ENCODE data around the gene COBL. TPM values are rescaled to one million over a fixed set of nuclear protein-coding genes. Genes with fewer than 3 reads are reported as not detected.

COBL gene
- total and polyA plus RNA-seq, 9 of the 15 experiments (the other 6 are each of a cell fraction or from before 2014, with no cell fraction given) = 0.01 to 2.4 (median 0.09) TPM; not detected in 3

DNA sequence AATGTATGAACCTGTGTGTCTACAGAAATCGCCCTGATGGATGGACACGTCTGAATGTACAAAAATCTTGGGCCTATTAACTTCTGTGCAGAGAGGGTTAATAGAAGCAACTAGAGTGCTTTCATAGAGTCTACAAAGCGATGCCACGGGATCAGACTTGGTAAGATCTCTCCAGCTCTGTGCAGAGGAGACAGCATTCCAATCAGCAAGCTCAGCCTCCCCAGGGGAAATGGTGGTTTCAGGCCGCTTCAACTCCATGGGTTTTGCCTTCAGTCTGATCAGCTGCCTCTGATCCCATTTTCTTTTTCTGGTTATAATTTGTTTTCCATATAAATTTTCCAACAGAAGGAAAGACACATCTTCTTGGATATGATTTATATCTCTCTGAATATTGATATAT lies 35.1 kb upstream of the COBL start:
- Histone ChIP-seq H3K9ac (ENCODE audit: insufficient read depth in 1 of 2, low read depth in 2 of 2, low read length in 2 of 2) (no peak overlapping the region), H3K9me1 (ENCODE audit: control insufficient read depth, insufficient read depth, low read length) (no peaks in the 10 kb centered on the region), H4K20me1 (replicated peaks; ENCODE audit: control insufficient read depth, insufficient read depth, low read length) (no peaks in the 10 kb centered on the region), H3K4me2 (ENCODE audit: insufficient read depth, low read length) (no peak overlapping the region), H3K27me3 (ENCODE audit: control insufficient read depth in 2 of 2, insufficient read depth in 2 of 2, low read length in 2 of 2) (peaks cover 10 to 34% of the 10 kb centered on the region in 2 experiments; a peak in 3 of 5 replicates), H2AFZ (ENCODE audit: low read depth, low read length) (no peak overlapping the region), H3K36me3 (ENCODE audit: control insufficient read depth, insufficient read depth, low read length) (no peaks in the 10 kb centered on the region), H3K79me2 (ENCODE audit: control insufficient read depth, insufficient read depth, low read length) (no peaks in the 10 kb centered on the region), H3K4me3 (no peak overlapping the region), H3K4me1 (replicated peaks in 1 of 2; ENCODE audit: control insufficient read depth in 2 of 2, insufficient read depth in 2 of 2, low read length in 2 of 2) (no peaks in the 10 kb centered on the region), H3K27ac (ENCODE audit: extremely low read depth, low read depth, low read length) (no peak overlapping the region), H3K9me3 (replicated peaks; ENCODE audit: control insufficient read depth, insufficient read depth, low read depth, low read length) (no peaks in the 10 kb centered on the region)
- no peak for FAIRE-seq
- in situ Hi-C loops (cut with MboI) = loop anchor here (25.0 kb wide), 1 partner anchor 1214 kb away; no protein-coding TSS in a partner anchor
- no peak for DNase-seq (ENCODE audit: extremely low read depth in 1 of 4, low spot score in 3 of 4)
- ChIA-PET POLR2A (no interaction called here), CTCF (ENCODE audit: low intra/inter-chr PET ratio) (no interaction called here)
- intact Hi-C loops (cut with micrococcal nuclease) = no loop called here
- no peak for ATAC-seq
- no TSS peak for BruUV-seq (replicated peaks)
- TF ChIP-seq SMARCA5 (IDR thresholded peaks at IDR 0.05) = no peak
- no peak for TF ChIP-seq NRF1 (conservative IDR thresholded peaks at IDR 0.05 in 1 of 2, IDR thresholded peaks at IDR 0.05 in 1 of 2)
- TF ChIP-seq TRIM24 (IDR thresholded peaks at IDR 0.05) = no peak
- TF ChIP-seq SMARCB1 (IDR thresholded peaks at IDR 0.05; ENCODE audit: insufficient read length, low read depth) = no peak
- no peak for TF ChIP-seq TEAD1 (CRISPR knock-in tag; IDR thresholded peaks at IDR 0.05)
- TF ChIP-seq ZNF124 (CRISPR knock-in tag; IDR thresholded peaks at IDR 0.05) = no peak
- TF ChIP-seq, protein P1, sequence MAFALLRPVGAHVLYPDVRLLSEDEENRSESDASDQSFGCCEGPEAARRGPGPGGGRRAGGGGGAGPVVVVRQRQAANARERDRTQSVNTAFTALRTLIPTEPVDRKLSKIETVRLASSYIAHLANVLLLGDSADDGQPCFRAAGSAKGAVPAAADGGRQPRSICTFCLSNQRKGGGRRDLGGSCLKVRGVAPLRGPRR (CRISPR knock-in tag; IDR thresholded peaks at IDR 0.05) = no peak
- TF ChIP-seq FOXK2 (conservative IDR thresholded peaks at IDR 0.05 in 1 of 2, IDR thresholded peaks at IDR 0.05 in 1 of 2; ENCODE audit: low read depth in 2 of 2) = no peak
- TF ChIP-seq MAFG (tag; conservative IDR thresholded peaks at IDR 0.05) = no peak
- no peak for TF ChIP-seq KLF10 (CRISPR knock-in tag; IDR thresholded peaks at IDR 0.05)
- TF ChIP-seq MEIS2 (IDR thresholded peaks at IDR 0.05; ENCODE audit: partially characterized antibody) = no peak
- no peak for TF ChIP-seq MECOM (CRISPR knock-in tag; IDR thresholded peaks at IDR 0.05)
- no peak for TF ChIP-seq SIN3A (IDR thresholded peaks at IDR 0.05; ENCODE audit: borderline replicate concordance in 2 of 2, control insufficient read depth in 1 of 2, low read depth in 2 of 2, low read length in 2 of 2)
- TF ChIP-seq BMI1 (IDR thresholded peaks at IDR 0.05; ENCODE audit: low read length) = no peak
- WGBS (ENCODE audit: insufficient coverage, low coverage, missing lambda C conversion rate) = 1% methylated on average over 5 of the region's 5 CpGs
